NCI-H82 treated with DMSO at 0.1 percent for 48 hours (cell line): Measurements from ENCODE around the gene HSF4.
"Not testable (repeated sequence)": the region's sequence is repeated elsewhere in the genome, so short reads cannot be mapped to it uniquely, and the experiment has no call there.

Source experiments
- DNase-seq: peaks from one replicate; lab custom pipeline; 2025; ENCODE audit not compliant: unreplicated experiment; lab: John Stamatoyannopoulos, UW

Gene HSF4

DNA sequence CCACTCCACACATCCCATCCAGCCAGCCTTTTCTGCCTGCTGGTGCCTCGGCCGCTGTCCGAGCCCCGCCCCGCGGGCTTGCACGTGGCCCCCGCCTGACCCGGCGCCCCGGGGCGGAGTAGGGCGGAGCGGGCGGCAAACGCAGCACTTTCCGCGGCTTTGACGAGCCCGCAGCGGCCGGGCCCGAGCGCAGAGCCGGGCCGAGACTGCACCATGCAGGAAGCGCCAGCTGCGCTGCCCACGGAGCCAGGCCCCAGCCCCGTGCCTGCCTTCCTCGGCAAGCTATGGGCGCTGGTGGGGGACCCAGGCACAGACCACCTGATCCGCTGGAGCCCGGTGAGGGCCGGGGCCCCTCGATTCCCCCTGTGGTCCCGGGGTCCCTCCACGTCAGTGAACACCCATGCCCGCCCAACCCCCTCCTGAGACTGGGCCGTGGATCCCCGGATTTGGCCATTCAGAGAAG lies at the start of gene HSF4:
Gene HSF4, plus strand, starts transcription at position 147 of the 463 bp plus-strand sequence. Its CDS starts 67 bp downstream, at position 214.
- DNase-seq: no peak

- DNase-seq: no peak
These were observed 49.8 kb upstream of the HSF4 start for GRCh38 chr16:67114793-67115192.

- DNase-seq: no peak
These were observed 48.9 kb upstream of the HSF4 start for GRCh38 chr16:67115639-67116038.

- DNase-seq: no peak
These were observed 47.9 kb upstream of the HSF4 start for GRCh38 chr16:67116388-67117311.

- DNase-seq: no peak
These were observed 46.8 kb upstream of the HSF4 start for GRCh38 chr16:67117716-67118115.

GRCh38 chr16:67120025-67120424 lies 44.5 kb upstream of the HSF4 start:
- no peak for DNase-seq

GRCh38 chr16:67122799-67123198 lies 41.7 kb upstream of the HSF4 start:
- DNase-seq: not testable (repeated sequence)

DNA sequence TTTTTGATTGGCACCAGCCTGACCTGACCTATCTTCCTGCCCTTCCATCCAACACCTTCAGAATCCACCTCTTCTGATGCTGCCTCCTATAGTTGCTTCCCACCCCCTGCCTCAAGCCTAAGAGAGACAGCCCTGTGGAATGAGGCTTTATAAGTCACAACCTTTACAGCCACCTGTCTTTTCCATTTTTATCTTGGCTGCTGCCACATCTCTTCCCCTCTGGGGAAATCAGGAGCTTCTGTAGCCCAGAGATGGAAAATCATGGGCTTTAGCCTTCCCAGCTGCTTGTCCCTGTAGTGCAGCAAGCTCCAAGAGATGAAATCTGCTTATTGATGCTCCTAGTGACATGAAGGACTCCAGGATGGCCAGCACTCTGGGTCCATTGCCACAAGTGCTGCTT lies 36.1 kb upstream of the HSF4 start:
- DNase-seq: no peak

DNA sequence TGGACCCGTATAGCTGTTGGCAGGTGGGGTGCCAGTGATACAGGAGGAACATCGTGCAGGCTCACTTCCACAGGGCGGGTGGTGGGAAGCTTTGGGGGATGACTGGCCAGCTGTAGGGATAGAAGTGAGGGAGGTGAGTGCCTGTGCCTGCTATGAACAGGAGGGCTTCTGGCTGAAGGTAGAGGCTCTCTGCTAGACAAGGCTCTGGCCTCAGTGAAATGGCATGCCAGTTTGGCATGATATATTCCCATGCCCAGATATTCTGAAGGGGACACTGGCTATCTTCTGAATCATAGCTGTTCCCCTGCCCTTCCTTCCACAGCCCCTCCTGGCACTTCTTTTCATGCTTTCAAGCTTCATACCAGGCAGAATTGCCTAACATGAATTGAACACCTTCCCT lies 35.7 kb upstream of the HSF4 start:
- no peak for DNase-seq

- no peak for DNase-seq
These were observed 35.1 kb upstream of the HSF4 start for GRCh38 chr16:67129422-67129821.

DNA sequence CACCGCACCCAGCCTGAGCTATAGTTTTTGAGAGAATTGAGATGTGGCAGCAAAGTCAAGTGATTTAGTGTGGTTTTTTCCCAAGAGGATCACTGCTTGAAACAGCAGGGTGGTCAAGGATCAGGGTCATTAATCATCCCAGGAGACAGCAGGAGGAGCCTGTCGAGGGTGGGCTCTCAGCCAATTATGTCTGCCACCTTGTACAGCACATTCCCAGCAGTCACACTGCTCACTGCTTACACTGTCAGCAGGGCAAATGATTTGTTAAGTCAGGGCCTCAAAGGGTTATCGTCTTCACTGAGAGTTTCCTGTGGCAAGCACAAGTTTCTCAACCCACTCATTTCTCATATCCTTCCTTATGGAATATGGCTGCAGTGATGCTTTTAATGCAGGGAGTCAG lies 26.9 kb upstream of the HSF4 start:
- peak; percentile 65 for DNase-seq

DNA sequence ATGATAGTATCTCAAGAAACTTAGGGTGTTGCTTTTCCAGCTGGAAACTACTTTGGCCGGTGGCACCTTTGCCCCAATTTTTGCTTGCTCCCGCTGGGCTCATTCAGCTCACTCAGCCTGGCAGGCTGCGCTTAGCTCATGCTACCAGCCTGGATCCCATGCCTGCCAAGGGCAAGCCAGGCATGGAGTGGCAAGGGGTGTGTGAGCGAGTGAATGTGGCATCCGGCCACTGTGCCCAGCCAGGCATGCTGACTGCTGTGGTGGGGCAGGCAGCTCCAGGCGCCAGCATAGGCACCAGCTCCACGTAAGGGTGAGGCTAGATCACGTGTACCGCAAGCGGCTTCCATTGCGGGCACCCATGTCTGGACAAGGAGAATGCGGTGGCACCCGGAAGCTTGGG lies 23.2 kb upstream of the HSF4 start:
- no peak for DNase-seq

GRCh38 chr16:67142342-67142741 lies 22.2 kb upstream of the HSF4 start:
- DNase-seq: no peak

GRCh38 chr16:67144943-67145342 lies 19.6 kb upstream of the HSF4 start:
- DNase-seq: no peak

DNA sequence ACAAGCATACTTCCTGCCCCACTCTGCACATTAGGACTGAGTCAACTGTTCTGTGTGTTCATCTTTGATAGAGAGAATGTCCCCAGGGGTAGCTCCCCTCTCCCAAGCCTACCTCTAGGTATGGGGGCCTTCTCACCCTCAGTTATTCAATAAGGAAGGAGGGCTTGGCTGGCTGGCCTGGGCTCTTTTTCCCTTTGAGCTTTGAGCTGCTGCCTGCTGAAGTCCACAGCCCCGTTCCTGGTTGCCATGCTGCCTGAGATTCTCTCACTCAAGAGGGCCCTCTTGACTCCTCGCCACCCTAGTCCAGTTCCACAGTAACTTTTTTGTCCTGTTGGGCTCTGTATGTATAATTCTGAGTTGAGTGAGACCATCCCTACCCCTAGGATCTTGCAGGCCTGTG lies 18.8 kb upstream of the HSF4 start:
- no peak for DNase-seq

DNA sequence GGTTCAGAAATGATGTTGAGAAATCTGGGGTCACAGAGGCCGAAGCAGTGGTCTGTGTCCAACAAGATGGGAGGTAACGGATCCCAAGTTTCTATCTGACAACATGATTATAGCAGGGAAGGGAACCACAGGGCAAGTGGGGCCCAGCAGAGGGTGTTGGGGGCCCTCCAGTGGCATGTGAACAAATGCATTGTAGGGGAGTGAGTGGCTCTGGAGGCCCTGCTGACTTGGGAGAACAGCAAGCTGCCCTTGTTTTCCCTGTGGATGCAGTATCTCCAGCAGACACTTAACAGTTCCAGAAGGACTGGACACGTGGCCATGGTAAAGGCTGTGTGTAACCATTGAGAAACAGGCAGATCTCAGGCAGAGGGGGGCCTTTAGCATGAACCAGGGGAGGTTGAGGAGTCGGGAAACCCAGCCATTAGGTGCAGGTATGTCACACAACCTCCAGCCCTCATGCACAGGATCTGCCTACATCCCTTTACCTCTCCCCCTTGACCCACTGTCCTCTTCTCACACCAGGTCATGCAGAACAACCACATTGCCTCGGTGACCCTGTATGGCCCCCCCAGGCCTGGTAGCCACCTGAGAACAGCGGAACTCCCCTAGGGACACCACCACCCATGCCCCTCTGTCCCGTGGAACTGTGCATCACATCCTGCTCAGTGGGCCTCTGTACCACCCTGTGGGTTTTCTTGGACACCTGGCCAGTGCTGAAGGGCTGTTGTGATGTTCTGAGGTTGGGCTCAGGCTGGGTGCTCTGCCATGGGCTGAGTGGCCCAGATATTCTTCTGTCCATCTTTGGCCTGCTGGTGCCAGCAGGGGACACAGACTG lies 17.8 kb upstream of the HSF4 start:
- DNase-seq: no peak

GRCh38 chr16:67147437-67148140 lies 17.0 kb upstream of the HSF4 start:
- DNase-seq: no peak

DNA sequence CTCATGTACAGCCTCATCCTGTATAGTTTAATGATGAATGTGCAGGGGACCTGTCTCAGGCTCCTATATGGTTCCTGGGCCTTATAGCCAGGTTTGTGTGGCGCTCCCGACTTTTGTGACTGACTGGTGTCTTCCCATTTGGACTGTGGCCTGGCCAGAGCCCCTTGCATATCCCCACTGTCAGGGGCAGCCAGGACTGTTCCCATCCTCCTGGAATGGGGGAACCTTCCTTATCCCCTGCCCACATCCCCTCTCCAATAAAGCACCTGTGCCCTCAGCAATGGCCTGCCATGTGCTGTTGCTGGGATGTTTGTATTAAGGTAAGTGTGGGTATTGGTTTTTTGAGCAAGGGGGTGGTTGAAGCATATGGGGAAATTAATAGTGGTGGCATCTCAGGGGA lies 16.3 kb upstream of the HSF4 start:
- no peak for DNase-seq

DNA sequence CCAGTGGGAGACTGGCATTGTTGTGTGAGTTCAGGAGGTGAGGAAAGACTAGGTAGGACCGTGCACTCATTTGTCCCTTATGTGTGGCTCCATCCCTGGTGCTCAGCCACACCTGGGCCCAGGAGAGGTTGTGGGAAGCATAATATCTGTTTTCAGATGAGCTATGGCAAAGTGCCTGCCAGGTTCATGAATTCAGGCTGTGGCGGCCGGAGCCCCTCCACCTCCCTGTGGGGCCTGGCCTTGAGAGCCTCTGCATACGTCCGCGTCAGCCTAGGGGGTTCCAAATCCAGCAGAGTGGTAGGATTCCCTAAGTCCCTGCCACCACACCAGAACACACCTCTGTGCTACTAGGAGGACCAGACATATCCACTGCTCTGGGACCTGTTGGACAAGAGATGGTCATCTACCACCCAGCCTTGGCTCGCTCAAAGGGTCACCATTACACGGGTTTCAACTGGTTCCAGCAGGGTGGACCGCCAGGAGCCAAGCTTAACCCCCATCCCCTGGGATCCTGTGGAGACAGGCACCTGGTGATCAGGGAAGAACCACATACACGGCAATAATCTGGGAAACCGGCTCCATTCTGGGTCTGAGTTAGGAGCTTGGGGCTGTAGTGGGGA lies 15.8 kb upstream of the HSF4 start:
- DNase-seq: no peak

DNA sequence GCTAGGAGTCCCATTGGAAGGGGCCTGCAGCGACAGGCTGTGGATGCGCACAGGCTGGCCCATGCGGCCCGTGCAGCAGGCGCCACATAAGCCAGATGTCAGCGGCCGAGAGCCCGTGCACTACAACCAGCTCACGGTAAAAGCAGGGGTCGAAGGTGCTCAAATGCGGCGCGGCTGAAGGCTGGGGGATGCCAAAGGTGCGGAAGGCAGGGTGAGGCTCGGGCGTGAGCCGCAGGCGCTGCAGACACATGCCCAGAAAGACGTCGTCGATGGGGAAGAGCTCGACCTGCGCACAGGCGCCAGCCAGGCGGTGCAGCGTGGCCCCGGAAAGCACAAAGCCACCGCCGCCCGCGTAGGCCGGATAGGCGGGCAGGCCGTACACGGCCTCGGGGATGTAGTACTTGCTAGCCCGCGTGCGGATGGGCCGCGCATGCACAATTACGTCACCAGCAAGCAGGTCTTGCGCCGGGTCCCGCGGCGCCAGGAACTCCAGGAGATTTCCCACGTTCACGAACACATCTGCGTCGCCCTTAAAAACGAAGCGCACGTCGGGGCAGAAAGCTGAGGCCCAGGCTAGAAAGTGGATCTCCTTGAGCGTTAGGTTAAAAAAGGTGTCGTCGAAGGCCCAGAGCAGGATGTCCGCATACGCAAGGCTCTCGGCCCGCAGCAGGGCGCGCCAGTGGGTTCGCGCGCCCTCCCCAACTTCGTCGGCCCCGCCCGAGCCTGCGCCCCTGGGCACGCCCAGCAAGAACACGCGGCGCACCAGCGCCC lies 15.1 kb upstream of the HSF4 start:
- DNase-seq: no peak
